GM21367 (cell line): Measurements from ENCODE around the gene NIPAL3.
"Not testable (repeated sequence)": the region's sequence is repeated elsewhere in the genome, so short reads cannot be mapped to it uniquely, and the experiment has no call there.

Experiments
- ATAC-seq: cut with Tn5 transposase; IDR thresholded peaks from one replicate; pipeline ENCODE4 v1.9.1; 2021; ENCODE audit not compliant: unreplicated experiment

The NIPAL3 gene

DNA sequence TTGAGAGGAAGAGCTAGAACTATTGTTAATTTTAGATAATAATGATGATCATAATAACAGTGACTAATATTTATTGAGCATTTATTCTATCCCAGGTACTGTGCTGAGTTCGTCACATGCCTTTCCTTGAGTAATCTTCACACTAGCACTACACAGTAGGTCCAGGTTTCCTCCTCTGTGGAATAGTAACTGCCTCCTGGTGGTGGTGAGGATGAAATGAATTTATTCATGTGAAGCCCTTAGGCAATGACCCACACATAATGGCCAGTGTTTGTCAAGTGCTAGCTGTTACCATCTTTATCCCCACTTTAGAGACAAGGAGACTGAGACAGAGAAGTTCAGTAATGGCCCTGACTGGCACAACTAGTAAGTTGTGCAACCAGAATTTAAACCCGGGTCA, 5.9 kb downstream of the NIPAL3 start:
- ATAC-seq: no peak

DNA sequence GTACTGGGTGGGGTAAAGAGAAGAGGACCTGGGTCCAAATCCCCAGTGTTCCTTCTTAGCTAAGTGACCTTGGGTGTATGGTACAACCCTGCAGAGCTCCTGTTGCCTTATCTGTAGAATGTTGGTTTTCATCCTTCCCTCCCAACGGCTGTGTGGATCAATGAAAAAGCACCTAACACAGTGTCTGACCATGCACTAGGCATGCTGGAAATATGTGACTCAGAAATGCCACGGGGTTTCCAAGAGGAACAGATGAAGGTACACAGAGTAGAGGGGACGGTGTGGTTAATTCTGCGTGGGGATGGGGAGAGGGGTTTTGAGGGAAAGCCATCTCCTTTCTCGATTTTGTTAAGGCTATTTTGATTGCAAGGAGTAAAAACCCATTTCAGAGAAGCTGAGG, 8.6 kb downstream of the NIPAL3 start:
- no peak for ATAC-seq

DNA sequence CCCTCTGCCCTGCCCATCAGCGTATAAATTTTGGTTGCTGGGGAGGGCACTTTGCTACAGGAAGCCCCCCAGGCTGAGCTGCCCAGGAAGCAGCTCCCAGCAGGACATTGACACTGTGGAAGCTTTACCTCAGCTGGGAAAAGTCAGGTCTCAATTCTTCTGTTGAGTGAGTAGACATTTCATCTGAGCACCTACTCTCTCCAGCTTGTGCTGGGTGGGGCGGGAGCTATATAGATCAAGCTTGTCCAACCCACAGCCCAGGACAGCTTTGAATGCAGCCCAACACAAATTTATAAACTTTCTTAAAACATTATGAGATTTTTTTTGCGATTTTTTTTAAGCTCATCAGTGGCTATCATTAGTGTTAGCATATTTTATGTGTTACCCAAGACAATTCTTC, 9.4 kb downstream of the NIPAL3 start:
- ATAC-seq: no peak

DNA sequence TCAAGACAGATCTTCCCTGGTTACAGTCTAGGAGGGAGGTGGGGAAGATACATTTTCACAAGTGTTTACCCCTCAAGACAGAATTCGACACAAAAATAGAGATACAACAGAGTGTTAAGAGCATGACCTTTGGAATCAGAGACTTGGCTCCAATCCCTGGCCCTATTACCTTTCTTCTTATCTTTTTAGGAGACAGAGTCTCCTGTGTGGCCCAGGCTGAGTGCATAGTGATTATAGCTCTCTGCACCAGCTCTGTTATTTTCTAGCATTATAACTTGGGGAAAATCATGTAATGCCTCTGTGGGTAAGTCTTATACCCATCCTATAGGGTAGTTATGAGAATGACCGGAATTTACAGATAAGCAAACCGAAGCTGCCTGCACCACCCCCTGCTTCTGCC, 9.8 kb downstream of the NIPAL3 start:
- no peak for ATAC-seq

DNA sequence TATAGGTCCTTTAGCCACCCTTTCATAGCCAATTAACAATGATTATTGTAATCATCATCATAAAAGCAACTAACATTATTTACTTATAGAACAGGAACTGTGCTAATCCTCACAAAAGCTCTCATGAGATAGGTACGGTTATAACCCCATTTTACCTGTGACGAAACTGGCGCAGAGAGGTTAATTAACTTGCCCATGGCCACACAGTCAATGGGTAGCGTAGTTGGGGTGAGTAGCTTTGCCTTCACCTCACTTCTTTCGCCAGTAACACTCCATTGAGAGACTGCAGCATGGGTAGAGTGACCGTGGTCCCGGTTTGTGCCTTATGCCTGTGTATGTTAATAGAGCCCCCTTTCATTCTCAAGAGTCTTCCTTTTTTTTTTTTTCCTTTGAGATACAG, 10.3 kb downstream of the NIPAL3 start:
- ATAC-seq: no peak

DNA sequence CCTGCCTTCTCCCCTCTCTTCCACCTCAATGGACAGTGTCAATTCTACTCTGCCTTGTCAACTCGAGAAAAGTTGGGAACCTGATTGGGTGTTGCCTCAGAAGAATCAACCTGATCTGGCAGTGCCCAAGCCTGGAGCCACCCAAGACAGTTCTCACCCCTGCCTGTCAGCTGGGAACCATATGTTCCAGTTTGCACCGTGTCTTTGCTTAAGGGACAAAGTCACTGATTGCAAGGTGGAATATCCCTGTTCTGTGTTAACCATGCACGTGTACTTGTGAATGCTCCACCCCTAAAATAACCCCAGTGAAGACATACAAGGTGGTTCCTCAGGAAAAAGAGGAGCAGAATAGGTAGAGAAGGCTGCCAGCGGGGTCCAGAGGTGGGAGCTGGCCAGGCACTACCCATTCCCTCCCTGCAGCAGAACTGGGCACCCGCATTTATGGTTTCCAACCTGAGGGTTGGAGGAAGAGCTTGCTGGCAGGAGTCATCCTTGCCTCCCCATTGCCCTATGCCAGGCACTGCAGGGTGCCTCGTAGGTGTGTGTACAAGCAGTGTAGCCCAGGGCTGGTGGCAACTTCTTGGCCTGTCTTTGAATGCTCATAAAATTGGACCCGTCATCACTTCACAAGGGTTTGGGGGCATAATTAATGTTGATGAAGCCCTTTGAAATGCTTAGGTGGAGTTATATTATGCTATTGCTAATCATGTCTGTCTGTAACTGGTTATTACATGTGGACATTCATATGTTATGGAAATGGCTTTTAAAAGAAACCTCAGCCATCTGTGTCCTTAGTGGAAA, 11.3 kb downstream of the NIPAL3 start:
- ATAC-seq: no peak

DNA sequence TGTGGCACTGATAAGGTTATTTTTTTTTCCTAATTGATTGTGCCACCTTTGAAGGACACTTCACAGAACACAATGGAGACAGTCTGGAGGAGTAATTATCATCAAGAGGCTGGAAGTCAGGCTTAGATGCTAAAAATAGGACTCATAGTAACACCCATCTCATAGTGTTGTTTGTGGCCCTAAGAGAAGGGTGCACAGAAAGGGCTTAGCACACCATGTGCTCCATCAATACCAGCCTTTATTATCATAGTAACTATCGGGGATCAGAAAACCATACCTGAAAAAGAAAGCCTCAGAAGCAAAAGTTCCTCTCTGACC, 11.9 kb downstream of the NIPAL3 start:
- no peak for ATAC-seq

DNA sequence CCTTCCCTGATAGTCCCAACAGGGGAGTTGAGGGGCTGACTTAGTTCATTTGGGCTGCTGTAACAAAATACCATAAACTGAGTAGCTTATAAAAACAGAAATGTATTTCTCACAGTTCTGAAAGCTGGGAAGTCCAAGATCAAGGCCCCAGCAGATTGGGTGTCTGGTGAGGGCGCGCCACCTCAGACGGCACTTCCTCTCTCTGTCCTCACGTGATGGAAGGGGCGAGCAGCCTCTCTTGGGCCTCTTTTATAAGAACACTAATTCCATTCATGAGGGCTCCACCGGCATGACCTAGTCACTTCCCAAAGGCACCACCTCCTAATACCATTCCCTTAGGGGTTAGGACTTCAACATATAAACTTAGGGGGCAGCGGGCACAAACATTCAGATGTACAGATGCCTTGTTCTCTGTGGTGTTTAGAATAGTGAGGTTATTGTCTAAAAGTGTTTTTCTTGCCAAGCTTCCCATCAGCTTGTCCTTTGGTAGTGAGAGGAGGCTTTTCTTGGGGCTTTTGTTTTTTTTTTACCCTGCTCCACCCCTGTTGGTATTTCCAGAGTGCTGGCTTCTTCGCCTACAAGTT, 20.3 kb downstream of the NIPAL3 start:
- no peak for ATAC-seq

DNA sequence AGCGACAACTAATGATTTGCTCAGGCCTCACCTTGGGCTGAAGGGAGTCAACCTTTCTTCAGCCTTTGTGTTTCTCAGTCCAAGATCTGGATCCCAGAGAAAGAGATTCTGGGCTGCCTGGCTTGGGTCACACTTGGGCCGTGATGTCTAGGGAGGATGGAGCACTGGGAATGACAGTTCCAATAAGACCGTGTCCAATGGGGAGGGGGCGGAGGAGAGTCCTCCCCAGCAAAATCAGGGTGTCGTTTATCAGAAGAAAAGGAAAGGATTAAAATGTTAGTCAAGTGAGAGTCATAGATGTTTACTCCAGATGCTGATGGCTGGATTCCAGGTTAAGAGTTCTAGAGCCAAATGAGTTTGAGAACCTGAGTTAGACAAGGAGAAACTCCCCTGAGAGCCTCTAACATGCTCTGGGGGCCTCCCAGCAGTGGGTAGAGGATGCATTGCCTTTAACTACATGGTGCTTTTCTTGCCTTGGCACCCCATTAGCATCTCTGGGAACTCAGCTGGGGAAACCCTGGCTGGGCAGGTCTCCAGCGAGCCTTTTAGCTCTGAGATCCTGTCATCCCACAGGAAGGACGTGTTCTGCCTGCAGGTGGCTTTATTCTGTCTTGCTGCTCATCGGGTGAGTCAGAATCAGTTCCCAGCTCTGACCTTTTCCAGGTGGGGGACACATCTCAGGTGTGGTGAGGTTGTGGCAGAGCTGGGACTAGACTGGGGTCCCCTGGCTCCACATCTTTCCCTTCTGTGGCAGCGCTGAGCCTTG, 22.2 kb downstream of the NIPAL3 start:
- ATAC-seq: no peak

DNA sequence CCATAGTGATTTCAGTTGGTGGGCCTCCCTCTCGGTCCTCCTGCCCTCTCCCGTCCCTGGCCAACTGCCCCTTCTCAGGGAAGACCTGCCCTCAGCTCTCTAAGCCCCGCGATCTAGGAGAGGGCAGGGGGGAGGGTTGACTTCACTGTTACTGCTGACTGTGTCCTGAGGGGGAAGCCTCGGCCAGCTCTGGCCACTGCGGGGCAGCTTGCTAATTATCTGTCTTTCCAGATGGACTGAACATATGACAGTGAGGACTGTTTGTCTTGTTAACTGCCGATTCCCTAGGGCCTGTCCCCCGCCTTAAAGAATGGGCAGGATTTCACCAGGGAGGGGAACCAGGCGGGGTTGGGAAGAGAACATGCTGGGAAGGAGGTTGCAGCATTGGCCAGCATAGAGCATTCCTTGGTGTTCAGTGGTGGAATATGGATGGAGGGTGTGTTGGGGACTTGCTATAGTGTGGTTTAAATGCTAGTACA, 22.9 kb downstream of the NIPAL3 start:
- ATAC-seq: no peak

DNA sequence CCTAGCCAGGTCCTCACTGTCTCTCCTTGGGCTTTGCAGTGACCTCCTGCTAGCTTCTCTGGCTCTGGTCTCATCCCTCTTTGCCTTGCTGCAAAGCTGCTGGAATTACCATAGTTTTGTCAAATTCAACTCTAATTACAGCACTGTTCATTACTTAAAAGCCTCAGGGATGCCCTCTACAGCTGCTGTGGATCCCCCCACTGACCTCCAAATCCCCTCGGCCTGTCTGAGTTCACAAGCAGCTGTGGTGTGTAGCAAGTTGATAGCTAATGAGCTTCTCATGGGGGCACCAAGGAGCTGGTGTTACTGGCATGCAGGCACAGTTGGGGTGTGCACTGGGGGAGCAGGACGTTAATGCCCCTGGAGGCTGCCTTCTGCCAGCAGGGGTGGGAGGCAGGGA, 24.8 kb downstream of the NIPAL3 start:
- ATAC-seq: no peak

DNA sequence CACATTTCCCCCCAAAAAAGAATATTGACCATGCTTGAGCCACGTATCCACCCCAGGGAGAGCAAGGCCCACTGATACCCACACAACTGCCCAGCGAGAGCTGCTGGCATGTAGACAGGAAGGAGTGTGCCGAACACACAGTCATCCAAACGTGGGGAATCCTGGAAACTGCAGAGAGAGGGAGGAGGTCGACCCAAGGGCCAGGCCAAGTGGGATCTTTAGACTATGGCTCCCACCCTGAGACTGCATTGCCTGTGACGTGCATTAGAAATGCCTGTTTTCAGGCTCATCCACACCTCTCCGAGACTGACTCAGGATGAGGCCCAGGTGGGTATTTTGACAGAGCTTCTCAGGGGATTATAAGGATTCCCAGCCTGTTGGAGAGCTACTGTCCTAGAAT, 25.9 kb downstream of the NIPAL3 start:
- ATAC-seq: no peak

DNA sequence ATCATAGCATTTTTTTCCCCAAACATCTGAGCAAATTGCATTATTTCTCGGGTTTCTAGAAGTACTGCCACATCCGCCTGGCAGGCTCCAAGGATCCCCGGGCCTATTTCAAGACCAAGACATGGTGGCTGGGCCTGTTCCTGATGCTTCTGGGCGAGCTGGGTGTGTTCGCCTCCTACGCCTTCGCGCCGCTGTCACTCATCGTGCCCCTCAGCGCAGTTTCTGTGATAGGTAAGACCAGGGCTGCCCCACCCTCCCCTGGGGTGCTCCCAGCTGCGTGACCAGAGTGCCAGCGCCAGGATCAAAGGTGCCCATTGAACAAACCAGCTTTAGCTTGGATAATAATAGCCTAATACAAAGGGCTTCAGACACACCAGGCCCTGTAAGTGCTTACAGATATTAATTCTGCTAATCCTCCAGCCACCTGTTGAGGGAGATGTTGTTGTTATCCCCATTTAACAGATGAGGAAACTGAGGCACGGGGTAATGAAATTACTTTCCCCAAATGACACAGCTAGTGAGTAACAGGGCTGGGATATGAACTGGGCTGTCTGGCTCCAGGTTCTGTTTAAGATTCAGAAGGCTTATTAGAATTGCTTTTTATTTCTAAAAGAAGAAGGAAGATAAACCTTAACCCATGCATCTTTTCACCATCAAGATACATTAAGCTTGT, 26.5 kb downstream of the NIPAL3 start:
- ATAC-seq: no peak

DNA sequence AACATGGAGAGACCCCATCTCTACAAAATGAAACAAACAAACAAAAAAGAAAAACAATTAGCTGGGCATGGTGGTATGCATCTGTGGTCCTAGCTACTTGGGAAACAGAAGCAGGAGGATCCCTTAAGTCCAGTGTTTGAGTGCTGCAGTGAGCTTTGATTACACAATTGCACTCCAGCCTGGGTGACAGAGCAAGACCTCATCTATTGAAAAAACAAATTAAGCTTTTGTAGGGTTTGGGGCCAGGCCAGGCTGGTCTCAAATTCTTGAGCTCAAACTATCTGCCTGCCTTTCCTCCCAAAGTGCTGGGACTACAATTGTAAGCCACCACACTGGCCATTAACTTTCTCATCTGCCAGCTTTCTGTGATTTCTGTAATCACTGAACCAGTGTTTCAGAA, 27.2 kb downstream of the NIPAL3 start:
- ATAC-seq: no peak

DNA sequence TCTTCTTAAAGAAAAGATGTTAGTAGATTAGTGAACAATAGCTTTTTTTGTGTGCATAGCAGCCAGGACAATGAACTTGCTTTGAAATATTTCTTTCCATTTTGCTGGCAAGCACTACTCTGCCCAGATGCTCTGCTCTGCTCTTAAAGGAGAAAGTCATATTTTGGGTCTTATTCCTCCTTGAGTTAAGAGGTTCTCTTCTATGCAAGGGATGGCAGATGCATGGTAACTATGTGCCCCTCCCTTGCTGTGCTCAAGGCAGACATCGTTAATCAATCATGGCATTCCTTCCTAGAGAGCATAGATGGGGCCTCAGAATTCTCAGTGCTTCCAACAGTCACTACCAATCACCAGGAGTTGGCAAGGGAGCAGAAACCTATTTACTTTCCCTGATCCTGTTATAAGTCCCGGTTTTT, 27.6 kb downstream of the NIPAL3 start:
- no peak for ATAC-seq

DNA sequence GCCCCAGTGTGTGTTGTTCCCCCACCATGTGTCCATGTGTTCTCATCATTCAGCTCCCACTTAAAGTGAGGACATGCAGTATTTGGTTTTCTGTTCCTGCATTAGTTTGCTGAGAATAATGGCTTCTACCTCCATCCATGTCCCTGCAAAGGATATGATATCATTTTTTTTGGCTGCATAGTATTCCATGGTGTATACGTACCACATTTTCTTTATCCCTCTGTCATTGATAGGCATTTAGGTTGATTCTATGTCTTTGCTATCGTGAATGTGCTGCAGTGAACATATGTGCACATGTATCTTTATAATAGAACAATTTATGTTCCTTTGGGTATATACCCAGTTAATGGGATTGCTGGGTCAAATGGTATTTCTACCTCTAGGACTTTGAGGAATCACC, 30.8 kb downstream of the NIPAL3 start:
- ATAC-seq: not testable (repeated sequence)

DNA sequence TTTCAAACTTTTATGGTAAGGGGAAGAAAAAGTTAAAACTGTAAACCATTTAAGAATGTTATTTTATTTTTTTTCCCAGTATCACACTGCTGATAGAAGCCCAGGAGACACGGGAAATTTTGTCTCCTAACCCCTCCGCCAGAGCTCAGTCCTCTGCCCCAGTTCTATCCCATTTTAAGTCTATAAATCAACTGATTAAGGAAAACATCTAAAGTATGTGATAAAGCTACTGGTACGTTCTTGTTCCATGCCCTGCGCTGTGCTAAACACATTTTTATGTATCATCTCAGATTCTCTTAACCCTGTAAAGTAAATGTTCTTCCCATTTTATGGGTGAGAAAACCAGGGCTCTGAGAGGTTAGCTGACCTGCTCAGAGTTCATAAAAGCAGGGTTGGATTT, 34.7 kb downstream of the NIPAL3 start:
- ATAC-seq: no peak

DNA sequence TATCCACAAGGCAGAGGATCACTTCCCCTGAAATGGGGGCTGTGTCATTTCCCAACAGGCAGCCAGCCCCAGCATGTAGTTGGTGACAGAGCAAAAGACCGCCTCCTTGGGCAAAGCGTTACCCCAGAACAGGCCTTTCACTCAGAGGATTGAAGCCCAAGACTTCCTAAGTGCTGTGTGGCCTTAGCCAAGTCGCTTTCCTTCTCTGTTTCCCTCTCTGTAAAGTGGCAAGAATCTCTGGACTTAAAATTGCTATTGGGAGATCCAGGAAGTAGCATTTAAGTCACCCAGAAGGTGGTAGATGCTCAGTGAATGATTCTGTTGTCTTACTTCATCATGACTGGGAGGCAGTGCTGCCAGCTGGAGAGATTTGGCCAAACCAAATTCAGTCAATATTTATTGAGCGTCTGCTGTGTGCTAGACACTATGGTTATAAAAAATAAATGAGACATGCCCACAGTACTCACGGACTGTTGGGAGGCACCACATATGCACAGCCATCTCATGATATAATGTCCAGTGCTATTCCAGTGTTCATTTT, 35.3 kb downstream of the NIPAL3 start:
- no peak for ATAC-seq

DNA sequence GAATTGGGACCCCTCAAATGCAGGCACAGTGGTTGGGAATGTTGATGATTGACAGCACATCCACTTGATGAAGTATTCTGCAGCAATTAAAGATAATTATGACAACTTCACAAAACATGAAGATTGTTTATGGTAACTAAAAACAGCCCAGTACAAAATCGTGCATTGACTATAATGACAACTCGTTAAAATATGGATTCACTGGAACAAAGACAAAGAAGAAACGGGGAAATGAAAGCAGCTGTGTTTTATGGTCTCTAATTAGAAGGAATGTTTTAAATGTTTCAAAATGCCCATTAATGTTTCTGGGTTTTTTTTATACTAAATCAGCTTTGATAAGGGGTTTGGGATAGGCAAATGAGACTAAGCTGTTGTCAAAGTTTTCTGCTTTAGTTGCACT, 36.1 kb downstream of the NIPAL3 start:
- ATAC-seq: no peak

DNA sequence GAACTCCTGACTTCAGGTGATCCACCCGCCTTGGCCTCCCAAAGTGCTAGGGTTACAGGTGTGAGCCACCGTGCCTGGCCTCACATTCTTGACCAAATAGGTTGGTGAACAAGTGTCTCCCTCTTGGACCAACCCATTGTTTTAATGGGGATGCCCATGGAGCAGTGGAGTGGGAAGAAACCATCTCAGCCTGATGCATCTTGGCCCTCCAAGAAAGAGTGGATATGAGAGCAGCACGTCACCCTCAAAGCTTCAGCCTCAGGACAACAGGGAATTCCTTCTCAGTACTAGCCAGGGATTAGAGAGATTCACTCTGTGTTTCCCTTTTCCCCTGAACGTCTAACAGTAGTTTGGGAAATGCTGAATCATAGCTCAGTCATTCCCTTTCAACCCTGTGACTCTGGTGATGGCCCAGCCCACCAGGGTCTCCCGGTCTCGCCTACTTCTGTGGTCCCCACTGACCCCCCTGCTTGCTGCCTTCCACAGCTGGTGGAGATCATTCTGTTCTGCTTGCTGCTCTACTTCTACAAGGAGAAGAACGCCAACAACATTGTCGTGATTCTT, 37.4 kb downstream of the NIPAL3 start:
- ATAC-seq: no peak

DNA sequence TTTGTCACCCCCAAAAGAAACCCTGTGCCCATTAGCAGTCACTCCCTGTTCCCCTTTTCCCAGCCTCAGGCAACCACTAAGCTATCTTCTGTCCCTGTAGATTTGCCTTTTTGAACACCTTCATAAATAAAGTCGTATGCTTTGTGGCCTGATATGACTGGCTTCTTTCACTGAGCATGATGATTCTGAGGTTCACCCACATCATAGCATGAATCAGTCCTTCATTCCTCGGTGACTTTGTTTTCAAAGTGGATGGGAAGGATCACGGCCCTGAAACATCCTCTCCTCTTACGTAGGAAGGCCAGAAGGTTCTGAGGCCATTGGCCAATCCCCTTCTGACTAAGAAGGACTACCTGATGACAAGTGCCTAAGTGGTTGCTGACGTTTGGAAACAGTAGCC, 39.1 kb downstream of the NIPAL3 start:
- no peak for ATAC-seq
